SK-N-MC (cell line): ENCODE measurements around the gene LRPPRC.
A peak's percentile ranks its signal among the peaks of the same experiment; 100 is the strongest.
"Not testable (repeated sequence)": the region's sequence is repeated elsewhere in the genome, so short reads cannot be mapped to it uniquely, and the experiment has no call there.

Experiments used
- DNase-seq: peaks from one replicate; pipeline ENCODE4 v3.0.0-alpha.2; 2011; ENCODE audit warnings: low read depth, low spot score
- H3K27ac ChIP-seq: fragments of 200-600 bp; sonication (generic); 2 replicates; pipeline ENCODE4 v1.5.1; 2016; ENCODE audit warnings: mixed run types
- H3K36me3 ChIP-seq: fragments of 200-600 bp; sonication (generic); 2 replicates; pipeline ENCODE4 v1.6.1; 2017; ENCODE audit warnings: antibody characterized with exemption, low read length, mixed read lengths; ENCODE audit not compliant: insufficient read depth
- H3K4me3 ChIP-seq: fragments of 200-600 bp; sonication (generic); 2 replicates; pipeline ENCODE4 v1.5.1; 2016
- H3K9ac ChIP-seq: fragments of 200-600 bp; sonication (generic); 2 replicates; pipeline ENCODE4 v1.8.0; 2017; ENCODE audit warnings: mixed run types, mixed read lengths; ENCODE audit not compliant: insufficient read length
- H3K9me3 ChIP-seq: fragments of 200-600 bp; sonication (generic); 2 replicates; pipeline ENCODE4 v1.6.1; 2017; ENCODE audit warnings: low read depth, mild to moderate bottlenecking, antibody characterized with exemption, low read length, moderate library complexity, mixed read lengths
- EZH2 ChIP-seq: fragments of 200-600 bp; sonication (generic); IDR thresholded peaks from one replicate; pipeline ENCODE4 v1.6.1; 2017; ENCODE audit warnings: antibody characterized with exemption
- FOXP2 ChIP-seq: optimal IDR thresholded peaks from 2 replicates; pipeline ENCODE3; 2011; ENCODE audit warnings: mild to moderate bottlenecking, moderate library complexity; ENCODE audit not compliant: insufficient read depth; ENCODE audit errors: extremely low read length, control extremely low read depth
- POLR2AphosphoS5 ChIP-seq: IDR thresholded peaks from 2 replicates; pipeline ENCODE4 v1.6.1; 2012; ENCODE audit warnings: mild to moderate bottlenecking, low read depth, low read length, borderline replicate concordance

The LRPPRC gene

GRCh38 chr2:43941966-43942365 is 53.8 kb downstream of the LRPPRC start:
- H3K9ac ChIP-seq = no peak overlapping the region
- TF ChIP-seq EZH2 = no peak
- TF ChIP-seq POLR2AphosphoS5 = no peak
- TF ChIP-seq FOXP2 = no peak
- H3K27ac ChIP-seq = no peak overlapping the region
- H3K4me3 ChIP-seq = no peak overlapping the region
- no peak for DNase-seq
- peaks cover 86% of the 10 kb centered on the region for H3K36me3 ChIP-seq
- no peaks in the 10 kb centered on the region for H3K9me3 ChIP-seq

- Histone ChIP-seq H3K9me3 (no peaks in the 10 kb centered on the region), H3K36me3 (peaks cover 86% of the 10 kb centered on the region), H3K9ac (no peak overlapping the region), H3K27ac (0 out of 2 replicates have a peak overlapping the region, but pooled peaks have one; percentile 42), H3K4me3 (no peak overlapping the region)
- no peak for TF ChIP-seq FOXP2
- no peak for TF ChIP-seq POLR2AphosphoS5
- TF ChIP-seq EZH2 = no peak
- no peak for DNase-seq
Measured at GRCh38 chr2:43941359-43941758, 54.4 kb downstream of the LRPPRC start.

- TF ChIP-seq EZH2 = no peak
- TF ChIP-seq POLR2AphosphoS5 = no peak
- no peak for TF ChIP-seq FOXP2
- H3K36me3 ChIP-seq = peaks cover 82% of the 10 kb centered on the region
Measured at GRCh38 chr2:43939695-43940256, 56.0 kb downstream of the LRPPRC start.

GRCh38 chr2:43937269-43937820 is 58.4 kb downstream of the LRPPRC start:
- peaks cover 85% of the 10 kb centered on the region for H3K36me3 ChIP-seq

More at GRCh38 chr2:43939695-43940256, 56.0 kb downstream of the LRPPRC start:
- H3K4me3 ChIP-seq = no peak overlapping the region
- no peaks in the 10 kb centered on the region for H3K9me3 ChIP-seq
- no peak for DNase-seq
- H3K9ac ChIP-seq = no peak overlapping the region
- H3K27ac ChIP-seq = no peak overlapping the region

GRCh38 chr2:43934567-43934966 is 61.2 kb downstream of the LRPPRC start:
- DNase-seq = no peak
- TF ChIP-seq FOXP2 (no peak), EZH2 (no peak), POLR2AphosphoS5 (no peak)
- Histone ChIP-seq H3K9ac (no peak overlapping the region), H3K27ac (0 out of 2 replicates have a peak overlapping the region, but pooled peaks have one; percentile 21), H3K36me3 (peaks cover 88% of the 10 kb centered on the region), H3K9me3 (no peaks in the 10 kb centered on the region), H3K4me3 (no peak overlapping the region)

More at GRCh38 chr2:43937269-43937820, 58.4 kb downstream of the LRPPRC start:
- Histone ChIP-seq H3K27ac (no peak overlapping the region), H3K9me3 (no peaks in the 10 kb centered on the region), H3K9ac (no peak overlapping the region), H3K4me3 (no peak overlapping the region)
- TF ChIP-seq FOXP2 (no peak), EZH2 (no peak), POLR2AphosphoS5 (no peak)
- no peak for DNase-seq

- TF ChIP-seq POLR2AphosphoS5 (no peak), FOXP2 (no peak), EZH2 (no peak)
- peaks cover 89% of the 10 kb centered on the region for H3K36me3 ChIP-seq
- DNase-seq = no peak
- H3K9me3 ChIP-seq = no peaks in the 10 kb centered on the region
- H3K9ac ChIP-seq = no peak overlapping the region
- no peak overlapping the region for H3K4me3 ChIP-seq
- H3K27ac ChIP-seq = no peak overlapping the region
Measured at GRCh38 chr2:43931293-43931692, 64.5 kb downstream of the LRPPRC start.

GRCh38 chr2:43927442-43927841 is 68.3 kb downstream of the LRPPRC start:
- Histone ChIP-seq H3K36me3 (peaks cover 91% of the 10 kb centered on the region), H3K9ac (no peak overlapping the region), H3K4me3 (no peak overlapping the region), H3K9me3 (no peaks in the 10 kb centered on the region), H3K27ac (no peak overlapping the region)
- TF ChIP-seq POLR2AphosphoS5 = no peak
- no peak for TF ChIP-seq FOXP2
- TF ChIP-seq EZH2 = no peak
- DNase-seq = no peak

GRCh38 chr2:43925431-43925830 is 70.4 kb downstream of the LRPPRC start:
- DNase-seq = no peak
- H3K36me3 ChIP-seq = peaks cover 91% of the 10 kb centered on the region
- no peak overlapping the region for H3K4me3 ChIP-seq
- no peak overlapping the region for H3K27ac ChIP-seq
- no peak for TF ChIP-seq FOXP2
- no peak for TF ChIP-seq POLR2AphosphoS5
- no peak for TF ChIP-seq EZH2
- no peaks in the 10 kb centered on the region for H3K9me3 ChIP-seq
- H3K9ac ChIP-seq = no peak overlapping the region

GRCh38 chr2:43924463-43924862 is 71.3 kb downstream of the LRPPRC start:
- Histone ChIP-seq H3K4me3 (no peak overlapping the region), H3K9me3 (no peaks in the 10 kb centered on the region), H3K9ac (no peak overlapping the region), H3K27ac (0 out of 2 replicates have a peak overlapping the region, but pooled peaks have one; percentile 28), H3K36me3 (peaks cover 85% of the 10 kb centered on the region)
- TF ChIP-seq EZH2 (no peak), FOXP2 (no peak), POLR2AphosphoS5 (no peak)
- no peak for DNase-seq

GRCh38 chr2:43911136-43911790 is 84.5 kb downstream of the LRPPRC start:
- not testable (repeated sequence) for DNase-seq, H3K9ac ChIP-seq, H3K9me3 ChIP-seq, H3K27ac ChIP-seq, H3K4me3 ChIP-seq
- H3K36me3 ChIP-seq = peaks cover 71% of the 10 kb centered on the region
